ENCODE results near the gene HSPB7.
"Not testable (repeated sequence)": the region's sequence is repeated elsewhere in the genome, so short reads cannot be mapped to it uniquely, and the experiment has no call there.

Gene HSPB7

DNA sequence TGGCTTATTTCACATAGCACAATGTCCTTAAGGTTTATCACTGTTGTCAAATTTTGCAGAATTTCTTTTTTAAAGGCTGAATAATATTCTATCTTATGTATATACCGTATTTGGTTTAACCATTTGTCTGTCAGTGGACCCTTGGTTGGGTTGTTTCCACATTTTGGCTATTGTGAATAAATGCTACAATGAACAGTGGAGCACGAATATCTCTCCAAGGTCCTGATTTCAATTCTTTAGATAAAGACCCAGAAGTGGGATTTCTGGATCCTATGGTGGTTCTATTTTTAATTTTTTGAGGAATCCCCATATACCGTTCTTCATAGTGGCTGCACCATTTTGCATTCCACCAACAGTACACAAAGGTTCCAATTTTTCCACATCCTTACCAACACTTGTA is 36.2 kb downstream of the HSPB7 start:
- Histone ChIP-seq H3K27ac (replicated peaks) (no peak overlapping the region), H3K4me3 (replicated peaks; ENCODE audit: insufficient read depth, low read length) (no peak overlapping the region), H3K27me3 (ENCODE audit: insufficient read depth, poor library complexity, severe bottlenecking) (no peaks in the 10 kb centered on the region)
- no peak for TF ChIP-seq SPI1 (IDR thresholded peaks at IDR 0.05; ENCODE audit: borderline replicate concordance, low read depth)
- TF ChIP-seq POLR2AphosphoS5 (IDR thresholded peaks at IDR 0.05; ENCODE audit: low read depth): no peak
- TF ChIP-seq, protein P1, sequence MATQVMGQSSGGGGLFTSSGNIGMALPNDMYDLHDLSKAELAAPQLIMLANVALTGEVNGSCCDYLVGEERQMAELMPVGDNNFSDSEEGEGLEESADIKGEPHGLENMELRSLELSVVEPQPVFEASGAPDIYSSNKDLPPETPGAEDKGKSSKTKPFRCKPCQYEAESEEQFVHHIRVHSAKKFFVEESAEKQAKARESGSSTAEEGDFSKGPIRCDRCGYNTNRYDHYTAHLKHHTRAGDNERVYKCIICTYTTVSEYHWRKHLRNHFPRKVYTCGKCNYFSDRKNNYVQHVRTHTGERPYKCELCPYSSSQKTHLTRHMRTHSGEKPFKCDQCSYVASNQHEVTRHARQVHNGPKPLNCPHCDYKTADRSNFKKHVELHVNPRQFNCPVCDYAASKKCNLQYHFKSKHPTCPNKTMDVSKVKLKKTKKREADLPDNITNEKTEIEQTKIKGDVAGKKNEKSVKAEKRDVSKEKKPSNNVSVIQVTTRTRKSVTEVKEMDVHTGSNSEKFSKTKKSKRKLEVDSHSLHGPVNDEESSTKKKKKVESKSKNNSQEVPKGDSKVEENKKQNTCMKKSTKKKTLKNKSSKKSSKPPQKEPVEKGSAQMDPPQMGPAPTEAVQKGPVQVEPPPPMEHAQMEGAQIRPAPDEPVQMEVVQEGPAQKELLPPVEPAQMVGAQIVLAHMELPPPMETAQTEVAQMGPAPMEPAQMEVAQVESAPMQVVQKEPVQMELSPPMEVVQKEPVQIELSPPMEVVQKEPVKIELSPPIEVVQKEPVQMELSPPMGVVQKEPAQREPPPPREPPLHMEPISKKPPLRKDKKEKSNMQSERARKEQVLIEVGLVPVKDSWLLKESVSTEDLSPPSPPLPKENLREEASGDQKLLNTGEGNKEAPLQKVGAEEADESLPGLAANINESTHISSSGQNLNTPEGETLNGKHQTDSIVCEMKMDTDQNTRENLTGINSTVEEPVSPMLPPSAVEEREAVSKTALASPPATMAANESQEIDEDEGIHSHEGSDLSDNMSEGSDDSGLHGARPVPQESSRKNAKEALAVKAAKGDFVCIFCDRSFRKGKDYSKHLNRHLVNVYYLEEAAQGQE (IDR thresholded peaks at IDR 0.05; ENCODE audit: insufficient replicate concordance, low read depth): peak; percentile 61
- DNase-seq (ENCODE audit: low read depth in 1 of 2, low spot score in 1 of 2): no peak

DNA sequence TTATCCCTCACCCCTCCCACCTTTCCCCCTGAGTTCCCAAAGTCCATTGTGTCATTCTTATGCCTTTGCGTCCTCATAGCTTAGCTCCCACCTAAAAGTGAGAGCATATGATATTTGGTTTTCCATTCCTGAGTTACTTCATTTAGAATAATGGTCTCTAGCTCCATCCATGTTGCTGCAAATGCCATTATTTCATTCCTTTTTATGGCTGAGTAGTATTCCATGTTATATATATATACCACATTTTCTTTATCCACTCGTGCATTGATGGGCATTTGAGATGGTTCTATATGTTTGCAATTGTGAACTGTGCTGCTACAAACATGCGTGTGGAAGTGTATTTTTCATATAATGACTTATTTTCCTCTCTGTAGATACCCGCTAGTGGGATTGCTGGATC is 39.9 kb downstream of the HSPB7 start:
- H3K4me3 ChIP-seq (replicated peaks; ENCODE audit: insufficient read depth, low read length); H3K27ac ChIP-seq (replicated peaks); H3K27me3 ChIP-seq (ENCODE audit: insufficient read depth, poor library complexity, severe bottlenecking); DNase-seq (ENCODE audit: low read depth in 1 of 2, low spot score in 1 of 2): not testable (repeated sequence)

DNA sequence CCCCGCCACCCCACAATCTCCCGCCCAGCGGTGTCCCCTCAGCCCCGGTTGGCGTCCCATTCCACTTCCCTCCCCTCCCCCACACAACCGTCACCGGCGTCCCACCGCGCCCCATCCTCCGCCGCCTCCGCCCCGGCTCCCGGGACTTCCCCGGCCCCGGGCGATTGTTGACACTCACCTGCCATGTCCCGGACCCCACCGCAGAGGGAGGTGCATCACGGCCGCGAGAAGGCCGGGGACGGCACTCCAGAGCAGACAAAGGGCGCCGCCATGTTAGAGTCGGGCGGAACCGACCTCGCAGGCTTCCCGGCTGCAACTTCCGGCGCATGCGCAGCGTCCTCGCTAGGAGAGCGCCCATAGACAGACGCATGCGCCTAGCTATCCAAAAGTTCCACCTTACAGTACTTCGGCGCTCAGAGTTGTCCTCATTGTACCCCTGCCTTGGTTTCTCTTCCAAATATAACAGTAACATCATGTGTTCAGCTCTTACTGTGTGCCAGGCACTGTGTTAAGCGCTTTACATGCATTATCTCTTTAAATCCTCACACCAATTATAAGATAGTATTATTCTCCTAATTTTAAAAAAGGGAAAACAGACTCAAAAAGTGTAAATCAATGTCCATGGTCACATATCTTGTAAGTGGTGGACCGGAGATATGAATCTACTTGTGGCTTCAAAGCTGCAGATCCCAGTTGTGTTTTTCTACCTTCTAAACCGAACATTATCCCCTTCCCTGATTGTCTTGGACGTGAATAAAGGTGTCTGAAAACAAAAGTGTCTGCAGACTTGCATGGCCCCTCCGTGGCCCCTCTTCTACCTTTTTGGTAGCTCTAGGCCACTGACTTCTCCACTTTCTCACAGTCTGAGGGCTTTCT is 41.8 kb downstream of the HSPB7 start, which contains the start of gene ZBTB17:
ZBTB17 (minus strand) TSS at position 297 of the 876 bp plus-strand sequence. CDS start 27,606 bp downstream, outside the sequence.
- Histone ChIP-seq H3K27ac (replicated peaks) (peak within 1 kb of the TSS; percentile 82), H3K27me3 (ENCODE audit: insufficient read depth, poor library complexity, severe bottlenecking) (no peaks in the 10 kb centered on the region), H3K4me3 (replicated peaks; ENCODE audit: insufficient read depth, low read length) (peak within 1 kb of the TSS; percentile 91)
- peak; percentile 81 to 92 for DNase-seq (ENCODE audit: low read depth in 1 of 2, low spot score in 1 of 2)
- TF ChIP-seq, protein P2, sequence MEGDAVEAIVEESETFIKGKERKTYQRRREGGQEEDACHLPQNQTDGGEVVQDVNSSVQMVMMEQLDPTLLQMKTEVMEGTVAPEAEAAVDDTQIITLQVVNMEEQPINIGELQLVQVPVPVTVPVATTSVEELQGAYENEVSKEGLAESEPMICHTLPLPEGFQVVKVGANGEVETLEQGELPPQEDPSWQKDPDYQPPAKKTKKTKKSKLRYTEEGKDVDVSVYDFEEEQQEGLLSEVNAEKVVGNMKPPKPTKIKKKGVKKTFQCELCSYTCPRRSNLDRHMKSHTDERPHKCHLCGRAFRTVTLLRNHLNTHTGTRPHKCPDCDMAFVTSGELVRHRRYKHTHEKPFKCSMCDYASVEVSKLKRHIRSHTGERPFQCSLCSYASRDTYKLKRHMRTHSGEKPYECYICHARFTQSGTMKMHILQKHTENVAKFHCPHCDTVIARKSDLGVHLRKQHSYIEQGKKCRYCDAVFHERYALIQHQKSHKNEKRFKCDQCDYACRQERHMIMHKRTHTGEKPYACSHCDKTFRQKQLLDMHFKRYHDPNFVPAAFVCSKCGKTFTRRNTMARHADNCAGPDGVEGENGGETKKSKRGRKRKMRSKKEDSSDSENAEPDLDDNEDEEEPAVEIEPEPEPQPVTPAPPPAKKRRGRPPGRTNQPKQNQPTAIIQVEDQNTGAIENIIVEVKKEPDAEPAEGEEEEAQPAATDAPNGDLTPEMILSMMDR (IDR thresholded peaks at IDR 0.05; ENCODE audit: insufficient read depth, low read length): no peak
- TF ChIP-seq GABPA (IDR thresholded peaks at IDR 0.05; ENCODE audit: low read depth) (peak; percentile 72), POLR2AphosphoS5 (IDR thresholded peaks at IDR 0.05; ENCODE audit: low read depth) (peak; percentile 56; the same call in 1 of the 2 replicates), SPI1 (IDR thresholded peaks at IDR 0.05; ENCODE audit: borderline replicate concordance, low read depth) (peak; percentile 6; the same call in 1 of the 2 replicates)
- TF ChIP-seq, protein P1 (IDR thresholded peaks at IDR 0.05; ENCODE audit: insufficient replicate concordance, low read depth): no peak

DNA sequence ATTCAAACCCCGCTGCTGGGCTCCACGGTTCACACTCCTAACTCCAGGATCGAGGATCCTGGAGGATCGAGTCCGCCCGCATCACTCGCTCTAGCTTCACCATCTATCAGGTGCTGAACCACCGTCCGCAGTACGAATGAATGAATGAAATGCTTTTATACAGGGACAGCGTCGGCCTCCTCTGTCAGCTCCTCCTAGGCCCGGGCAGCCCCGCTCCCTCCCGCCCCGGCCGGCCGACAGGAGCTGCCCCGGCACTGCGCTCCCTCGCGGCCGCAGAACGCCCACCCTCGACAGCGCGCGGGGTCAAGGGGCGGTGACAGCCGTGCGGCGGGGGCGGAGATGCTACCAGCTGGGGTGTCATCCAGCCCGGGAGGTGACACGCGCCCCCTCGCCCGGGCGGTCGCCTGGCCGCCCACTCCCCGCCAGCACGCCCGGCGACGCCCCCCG is 42.5 kb downstream of the HSPB7 start:
- peak; percentile 19 to 36 for DNase-seq (ENCODE audit: low read depth in 1 of 2, low spot score in 1 of 2)
- Histone ChIP-seq H3K4me3 (replicated peaks; ENCODE audit: insufficient read depth, low read length) (peak overlapping the region; percentile 91), H3K27me3 (ENCODE audit: insufficient read depth, poor library complexity, severe bottlenecking) (no peaks in the 10 kb centered on the region), H3K27ac (replicated peaks) (no peak overlapping the region; the same call in 1 of the 2 replicates)
- TF ChIP-seq GABPA (IDR thresholded peaks at IDR 0.05; ENCODE audit: low read depth): no peak
- TF ChIP-seq, protein P1 (IDR thresholded peaks at IDR 0.05; ENCODE audit: insufficient replicate concordance, low read depth): no peak

All from HL-60 (cell line).